ENCODE data around the gene WDR1.

Gene WDR1

DNA sequence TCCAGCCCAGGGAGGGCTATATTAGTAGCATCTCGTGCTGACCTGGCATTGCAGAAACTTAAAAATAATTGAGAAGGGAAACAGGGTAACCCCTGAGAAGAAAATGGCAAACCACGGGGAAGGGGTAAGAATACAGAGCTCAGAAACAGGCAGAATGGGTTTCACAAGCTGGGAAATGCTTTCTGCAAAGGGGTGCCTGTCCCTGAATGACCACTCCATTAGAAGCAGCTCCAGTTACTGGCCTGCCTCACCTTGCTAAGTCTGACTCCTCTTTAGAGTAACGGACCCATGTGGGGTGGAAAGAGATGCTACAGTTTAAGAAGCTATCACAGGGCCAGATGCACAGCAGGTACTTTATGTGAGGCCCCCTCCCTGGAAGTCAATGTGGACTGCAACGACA is 2.5 kb downstream of the WDR1 start:
- DNase-seq (ENCODE audit: low spot score): no peak

DNA sequence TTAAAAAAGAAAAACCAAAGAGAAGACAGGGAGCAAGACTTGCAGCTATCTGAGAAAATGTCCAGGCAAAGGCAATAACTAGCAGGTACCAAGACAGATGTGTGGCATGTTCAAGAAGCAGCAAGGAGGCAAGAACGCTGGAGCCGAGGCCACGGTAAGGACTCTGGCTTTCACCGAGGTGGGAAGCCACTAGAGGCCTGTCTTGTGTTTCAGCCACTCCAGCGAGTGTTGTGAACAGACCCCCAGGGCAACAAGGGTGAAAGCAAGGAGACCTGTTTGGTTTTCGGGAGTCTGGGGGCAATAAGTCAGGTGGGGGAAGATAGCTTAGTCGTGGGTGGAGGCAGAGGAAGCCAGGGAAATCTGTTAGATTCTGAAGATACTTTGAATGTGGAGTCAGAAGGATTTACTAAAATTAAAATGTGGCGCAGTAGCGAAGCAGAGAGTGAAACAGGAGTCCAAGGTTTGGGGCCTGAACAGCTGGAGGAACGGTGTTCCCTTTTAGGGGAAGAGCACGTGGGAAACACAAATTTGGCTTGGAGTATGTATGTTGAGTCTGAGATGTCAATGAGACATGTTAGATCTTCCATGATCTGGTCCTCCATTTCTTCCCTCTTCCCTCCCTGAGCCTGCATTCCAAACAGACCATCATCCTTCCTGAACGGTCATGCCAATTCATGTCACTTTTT is 3.1 kb downstream of the WDR1 start:
- DNase-seq (ENCODE audit: low spot score): no peak

DNA sequence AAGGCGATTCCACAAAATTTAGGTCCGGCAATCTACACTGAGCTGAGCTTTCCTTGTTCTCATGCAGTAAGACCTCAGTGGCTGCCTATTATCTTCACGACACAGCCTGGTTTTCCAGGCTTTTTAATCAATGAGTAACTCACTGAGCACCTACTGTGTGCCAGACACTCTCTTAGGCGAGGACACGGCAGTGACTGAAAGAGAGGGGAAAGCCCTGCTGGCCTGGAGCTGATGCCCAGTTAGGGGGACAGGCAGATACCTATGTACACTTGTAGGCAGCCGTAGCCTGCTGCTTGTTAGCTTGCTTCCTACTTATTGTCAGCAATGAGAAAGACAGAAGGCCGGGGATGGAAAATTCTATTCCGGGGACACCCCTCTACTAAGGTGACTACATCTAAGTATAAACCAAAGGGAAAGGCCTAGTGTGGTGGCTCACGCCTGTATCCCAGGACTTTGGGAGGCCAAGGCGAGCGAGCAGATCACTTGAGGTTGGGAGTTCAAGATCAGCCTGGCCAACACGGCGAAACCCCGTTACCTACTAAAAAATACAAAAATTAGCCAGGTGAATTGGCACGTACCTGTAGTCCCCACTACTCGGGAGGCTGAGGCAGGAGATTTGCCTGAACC is 3.8 kb downstream of the WDR1 start:
- no peak for DNase-seq (ENCODE audit: low spot score)

DNA sequence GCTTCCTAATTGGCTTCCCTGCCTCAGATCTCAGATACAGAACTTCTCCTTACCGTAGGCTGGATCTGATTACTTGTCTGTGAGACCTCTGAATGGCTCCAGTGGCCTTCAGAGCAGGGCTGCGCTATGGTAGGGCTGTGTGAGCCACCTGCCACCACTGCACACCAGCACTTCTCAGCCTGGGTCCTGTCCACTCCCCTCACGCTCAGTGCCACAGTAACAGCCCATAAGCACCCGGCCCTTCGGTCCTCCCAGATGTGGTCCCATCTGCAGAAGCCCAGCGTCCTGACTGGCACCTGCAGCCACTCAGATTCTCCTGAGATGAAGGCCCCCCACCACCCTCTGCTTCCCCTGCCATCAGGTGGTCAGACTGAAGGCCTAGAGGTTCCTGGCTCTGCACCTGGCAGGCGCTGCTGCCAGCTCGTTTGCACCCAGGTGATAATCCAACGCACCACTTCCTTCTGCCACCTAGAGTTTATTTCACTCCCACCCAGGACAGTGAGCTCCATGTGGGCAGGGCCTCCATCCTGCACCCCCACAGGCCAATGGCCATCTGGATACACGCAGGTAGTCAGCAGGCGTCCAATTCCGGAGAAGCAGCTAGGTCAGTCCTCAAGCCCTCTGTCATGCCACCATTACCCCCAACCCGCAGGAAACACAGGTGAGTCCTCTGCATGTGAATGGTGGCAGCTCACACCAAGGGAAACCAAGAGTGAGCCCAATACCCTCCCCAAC is 5.4 kb downstream of the WDR1 start:
- DNase-seq (ENCODE audit: low spot score): no peak

DNA sequence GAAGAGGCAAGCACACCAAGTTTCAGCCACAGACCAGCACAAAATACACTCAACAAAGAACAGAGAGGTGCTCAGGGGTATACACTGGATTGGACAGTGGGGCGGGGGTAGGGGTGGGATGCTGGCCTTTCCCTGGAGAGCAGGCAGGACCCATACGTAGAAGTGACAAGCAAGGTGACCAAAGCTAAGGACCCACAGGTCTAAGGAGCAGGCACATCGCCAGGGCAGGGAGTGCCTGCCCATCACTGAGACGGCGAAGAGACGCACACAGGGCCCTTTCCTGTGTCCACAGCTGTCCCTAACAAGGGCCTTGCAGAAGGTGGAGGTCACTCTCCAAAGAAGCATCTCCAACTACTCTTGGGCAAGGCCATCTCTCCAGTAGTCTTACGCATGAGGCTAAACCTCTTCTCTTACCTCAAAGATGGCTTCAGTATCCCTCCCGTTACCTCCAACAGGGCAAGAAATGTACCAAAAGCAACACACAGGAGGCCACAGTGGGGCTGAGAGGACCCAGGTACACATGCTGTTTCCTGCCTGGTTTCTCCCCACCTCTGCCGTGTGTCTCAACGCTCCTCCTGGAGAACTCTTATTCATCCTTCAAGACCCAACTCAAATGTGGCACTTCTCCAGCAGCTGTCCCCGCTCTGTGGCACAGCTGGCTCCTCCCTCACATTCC is 6.5 kb downstream of the WDR1 start:
- no peak for DNase-seq (ENCODE audit: low spot score)

DNA sequence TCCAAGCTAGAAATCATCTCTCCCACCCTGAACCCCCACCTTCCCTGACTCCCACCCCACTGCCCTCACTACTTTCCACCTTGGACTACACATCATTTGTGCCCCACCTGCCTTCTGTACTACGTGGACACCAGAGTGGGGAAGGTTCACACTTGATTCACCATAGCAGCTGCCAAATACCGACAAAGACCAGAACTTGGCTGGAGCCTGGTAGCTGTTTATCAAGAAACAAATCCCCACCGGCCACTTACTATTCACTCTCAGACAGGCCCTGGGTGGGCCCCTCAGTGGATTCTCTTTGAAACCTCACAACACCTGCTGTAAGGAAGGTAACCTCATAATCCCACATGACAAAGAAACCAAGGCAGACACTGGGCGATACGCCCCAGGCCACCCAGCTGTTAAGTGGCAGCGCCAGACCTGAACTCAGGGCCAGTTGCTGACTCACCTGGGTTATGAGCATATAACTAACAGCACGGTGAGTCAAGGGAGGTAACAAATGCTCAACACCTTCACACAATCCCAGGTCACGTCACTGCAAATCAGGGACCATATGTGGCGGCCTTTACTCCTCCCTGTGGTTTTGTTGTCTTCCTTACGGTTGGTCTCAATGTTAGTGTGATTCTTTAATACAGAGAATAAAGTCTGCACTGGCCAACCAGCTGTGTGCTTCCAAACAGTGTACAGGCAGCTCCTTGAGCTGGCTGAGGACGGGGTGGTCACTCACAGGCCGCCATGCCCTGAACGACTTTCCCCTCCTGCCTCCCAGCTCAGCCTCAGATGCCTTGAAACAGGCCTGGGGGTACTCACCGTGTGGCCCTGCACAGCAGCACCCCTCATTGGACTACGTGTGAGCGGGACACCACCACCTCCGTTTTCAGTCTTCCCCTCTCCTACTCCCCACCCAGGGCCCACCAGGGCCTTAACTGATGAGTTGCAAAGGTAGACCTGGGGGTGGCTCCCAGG is 7.5 kb downstream of the WDR1 start:
- DNase-seq (ENCODE audit: low spot score): no peak

DNA sequence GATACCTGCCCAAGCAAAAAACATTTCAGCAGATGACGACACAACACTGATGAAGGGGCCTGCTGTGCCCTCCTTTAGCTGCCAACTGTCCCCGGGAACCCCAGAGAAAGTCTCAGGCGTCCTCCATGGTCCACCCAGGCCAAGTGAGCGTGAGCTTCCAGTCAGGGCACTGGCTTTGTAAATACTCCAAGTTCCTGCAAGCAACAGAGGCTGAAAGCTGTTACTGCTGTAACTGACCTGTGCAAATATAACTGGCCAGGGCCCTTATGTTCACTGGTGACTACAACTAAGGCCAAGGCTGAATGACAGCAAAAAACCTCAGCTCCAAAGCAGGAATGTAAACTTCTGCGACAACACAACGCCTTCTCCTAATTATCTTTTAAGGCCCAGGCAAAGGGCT is 8.2 kb downstream of the WDR1 start:
- DNase-seq (ENCODE audit: low spot score): no peak

DNA sequence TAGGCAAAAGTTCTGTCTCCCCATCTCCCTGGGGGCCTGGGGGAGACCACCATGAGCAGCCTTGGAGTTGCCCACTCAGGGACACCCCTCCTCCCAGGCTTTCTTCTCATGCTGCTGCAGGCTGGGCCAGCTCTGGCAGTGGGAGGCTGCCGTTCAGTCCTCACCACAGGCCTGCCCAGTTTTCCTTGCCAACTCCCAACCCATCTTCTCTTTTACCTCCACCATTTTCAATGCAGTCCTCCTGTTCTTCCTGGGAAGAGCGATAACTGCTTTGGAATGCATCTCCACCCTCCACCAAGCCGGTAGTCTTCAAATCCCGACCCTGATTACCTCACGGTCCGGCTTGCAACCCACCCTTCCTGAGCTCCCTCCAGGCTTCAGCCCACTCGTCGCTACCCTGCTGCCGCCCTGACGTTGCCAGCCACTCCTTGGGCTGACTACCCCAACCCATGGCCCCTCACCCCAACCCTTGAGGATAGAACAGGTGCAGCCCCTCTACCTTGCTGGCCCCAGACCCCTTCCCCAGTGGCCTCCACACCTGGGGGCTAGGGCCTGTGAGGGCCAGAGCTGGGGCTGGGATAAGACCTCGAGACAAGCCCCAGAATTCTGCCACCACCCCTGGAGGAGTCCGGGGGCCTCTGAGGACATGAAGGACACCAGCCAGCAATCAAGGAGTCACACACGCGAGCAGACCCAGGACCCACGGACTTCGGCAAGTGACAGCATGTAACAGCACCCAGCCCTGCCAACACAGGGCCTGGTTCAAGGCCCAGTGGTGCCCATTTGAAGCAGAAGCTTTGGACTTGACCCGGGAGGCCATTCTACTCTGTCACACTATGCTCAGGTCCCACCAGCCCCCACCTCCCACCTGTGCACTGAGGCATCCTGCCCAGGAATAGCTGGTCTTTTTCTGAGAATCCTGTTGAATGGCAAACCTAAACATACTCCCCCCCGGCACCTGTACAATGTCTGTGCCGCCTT is 9.2 kb downstream of the WDR1 start:
- no peak for DNase-seq (ENCODE audit: low spot score)

DNA sequence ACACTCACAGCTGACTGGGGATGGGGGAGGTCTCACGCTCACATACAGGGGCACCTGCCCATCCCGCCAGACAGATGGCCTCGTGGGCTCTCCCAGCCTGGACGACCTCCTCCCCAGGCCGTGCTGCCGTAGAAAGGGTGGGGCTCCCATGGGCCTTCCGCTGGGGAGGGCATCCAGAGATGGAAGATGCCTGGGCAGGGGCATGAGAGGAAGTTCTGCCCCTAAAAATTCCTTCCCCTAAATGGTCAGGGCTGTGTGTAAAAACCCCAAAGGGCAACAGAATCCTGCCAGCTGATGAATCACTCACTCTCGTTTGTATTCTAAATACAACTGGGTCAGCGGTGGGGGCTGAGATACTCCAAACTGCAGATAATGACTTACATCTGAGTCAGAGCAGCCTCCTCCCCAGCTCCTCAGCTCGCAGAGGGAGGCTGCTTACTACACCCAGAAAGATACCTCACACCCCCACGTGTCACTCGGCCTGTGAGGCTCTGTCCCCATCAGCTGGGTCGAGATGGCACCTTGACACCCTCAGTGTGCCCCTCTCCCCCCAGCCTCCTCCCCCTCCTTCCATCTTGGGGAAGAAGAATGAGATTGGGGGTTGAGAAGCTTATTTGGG is 10.1 kb downstream of the WDR1 start:
- peak; percentile 95 for DNase-seq (ENCODE audit: low spot score)

DNA sequence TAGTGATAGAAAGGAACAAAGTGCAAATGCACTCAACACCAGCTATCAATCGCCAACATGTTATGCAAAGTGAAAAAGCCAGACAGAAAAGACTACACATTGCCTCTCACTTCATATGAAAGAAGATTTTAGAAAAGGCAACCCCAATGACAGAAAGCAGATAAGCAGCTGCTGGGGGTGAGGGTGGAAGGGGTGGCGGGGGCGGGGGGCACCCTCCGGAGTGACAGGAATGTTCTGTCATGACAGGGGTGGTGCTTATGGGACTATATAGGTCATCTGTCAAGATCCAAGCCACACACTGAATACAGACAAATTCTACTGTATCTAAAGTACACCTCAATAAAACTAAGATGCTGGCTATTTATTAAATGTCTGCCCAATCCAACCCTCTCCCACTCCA is 10.7 kb downstream of the WDR1 start:
- DNase-seq (ENCODE audit: low spot score): no peak

DNA sequence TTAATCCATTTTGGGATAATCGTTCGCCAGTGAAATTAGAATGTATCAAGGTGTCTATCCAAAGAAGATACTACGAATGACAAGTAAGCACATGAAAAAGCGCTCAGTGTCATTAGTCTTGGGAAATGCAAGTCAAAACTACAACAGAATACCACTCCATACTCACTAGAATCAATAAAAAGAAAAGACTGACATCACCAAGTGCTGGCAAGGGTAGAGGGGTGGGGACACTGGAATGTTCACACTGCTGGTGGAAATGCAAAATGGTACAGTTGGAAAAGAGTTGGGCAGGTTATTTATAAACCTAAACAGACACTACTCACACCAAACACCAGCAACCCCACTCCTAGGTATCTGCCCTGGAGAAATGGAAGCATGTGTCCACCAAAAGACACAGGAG is 11.2 kb downstream of the WDR1 start:
- no peak for DNase-seq (ENCODE audit: low spot score)

DNA sequence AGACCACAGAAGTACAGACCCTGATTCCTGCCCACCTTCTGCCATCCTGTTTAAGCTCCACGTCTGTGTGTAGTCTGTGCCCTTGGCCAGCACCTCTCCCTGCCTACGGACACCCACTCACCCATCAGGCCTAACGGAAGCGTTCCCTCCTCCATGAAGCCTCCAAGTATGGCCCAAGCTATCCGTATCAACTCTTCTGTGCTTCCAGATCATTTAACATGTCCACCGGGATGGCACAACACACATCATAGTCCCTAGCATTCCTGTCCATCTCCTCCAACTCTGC is 11.7 kb downstream of the WDR1 start:
- DNase-seq (ENCODE audit: low spot score): no peak

DNA sequence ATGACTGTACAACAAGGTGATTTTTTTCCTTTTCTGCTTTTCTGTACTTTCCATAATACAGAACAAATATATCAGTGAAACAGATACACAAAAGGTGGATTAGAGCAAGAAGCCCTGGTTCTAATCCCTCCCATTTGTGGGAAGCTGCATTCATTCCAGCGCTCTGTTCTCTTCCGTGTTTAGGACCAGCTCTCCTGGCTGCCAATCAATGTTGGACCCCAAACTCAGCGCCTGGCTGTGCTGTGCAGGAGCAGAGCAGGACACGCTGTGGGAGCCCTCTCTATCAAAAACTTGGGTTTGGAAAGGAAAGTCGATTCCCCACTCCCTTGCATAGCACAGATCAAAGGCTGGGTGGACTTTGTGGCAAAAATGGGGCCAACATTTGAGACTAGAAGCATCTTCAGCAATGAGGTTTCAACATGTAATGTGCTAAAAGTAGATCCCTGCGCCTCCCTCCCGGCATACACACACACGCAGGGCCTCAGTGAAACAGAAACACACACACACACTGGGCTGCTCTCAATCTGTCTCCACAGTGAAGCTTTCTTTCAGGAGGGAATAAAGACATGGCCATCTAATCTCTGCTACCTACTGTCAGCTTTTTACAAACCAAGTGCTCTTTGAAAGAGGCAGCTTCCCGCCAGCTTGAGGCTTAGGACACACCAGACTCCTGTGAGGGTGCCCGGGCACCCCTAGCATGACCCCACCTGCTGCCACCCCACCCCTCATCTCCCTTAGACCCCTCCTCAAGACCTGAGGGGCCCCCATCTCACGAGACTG is 12.2 kb downstream of the WDR1 start:
- DNase-seq (ENCODE audit: low spot score): no peak

DNA sequence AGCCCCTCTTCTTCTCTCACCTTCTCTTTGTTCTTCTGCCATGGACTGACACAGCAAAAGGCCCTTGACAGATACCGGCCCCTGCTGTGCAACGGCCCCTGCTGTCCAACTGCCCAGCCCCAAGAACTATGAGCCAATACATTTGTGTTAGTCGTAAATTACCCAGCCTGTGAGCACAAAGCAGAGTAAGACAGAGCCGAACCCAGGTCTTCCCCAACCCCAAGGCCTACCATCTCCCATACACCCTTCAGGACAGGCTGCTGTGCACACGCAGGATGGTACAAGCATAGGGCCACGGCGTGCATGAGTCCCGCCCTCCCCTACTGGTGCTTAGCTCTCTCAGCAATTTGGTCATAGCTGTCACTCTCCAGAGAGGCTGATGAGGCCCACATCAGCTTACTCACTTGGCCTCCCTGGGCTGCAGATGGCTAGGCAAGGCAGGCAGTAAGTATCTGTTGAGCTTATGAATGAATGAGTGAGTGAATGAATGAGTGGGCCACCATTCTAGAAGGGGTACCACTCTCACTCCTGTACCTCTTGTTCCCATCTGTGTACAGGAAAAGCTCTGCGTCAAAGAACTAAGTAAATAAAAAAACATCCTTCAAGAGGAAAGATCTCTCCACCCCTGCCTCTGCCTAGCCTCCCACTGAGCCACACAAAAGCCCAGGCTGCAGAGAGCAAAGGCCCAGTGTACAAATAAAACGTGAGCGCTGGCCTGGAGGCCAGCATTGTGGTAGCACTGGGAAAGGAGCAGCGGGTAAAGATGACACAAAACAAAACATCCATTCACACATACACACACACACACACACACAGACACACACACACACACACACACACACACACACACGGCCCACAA is 13.9 kb downstream of the WDR1 start:
- DNase-seq (ENCODE audit: low spot score): no peak

DNA sequence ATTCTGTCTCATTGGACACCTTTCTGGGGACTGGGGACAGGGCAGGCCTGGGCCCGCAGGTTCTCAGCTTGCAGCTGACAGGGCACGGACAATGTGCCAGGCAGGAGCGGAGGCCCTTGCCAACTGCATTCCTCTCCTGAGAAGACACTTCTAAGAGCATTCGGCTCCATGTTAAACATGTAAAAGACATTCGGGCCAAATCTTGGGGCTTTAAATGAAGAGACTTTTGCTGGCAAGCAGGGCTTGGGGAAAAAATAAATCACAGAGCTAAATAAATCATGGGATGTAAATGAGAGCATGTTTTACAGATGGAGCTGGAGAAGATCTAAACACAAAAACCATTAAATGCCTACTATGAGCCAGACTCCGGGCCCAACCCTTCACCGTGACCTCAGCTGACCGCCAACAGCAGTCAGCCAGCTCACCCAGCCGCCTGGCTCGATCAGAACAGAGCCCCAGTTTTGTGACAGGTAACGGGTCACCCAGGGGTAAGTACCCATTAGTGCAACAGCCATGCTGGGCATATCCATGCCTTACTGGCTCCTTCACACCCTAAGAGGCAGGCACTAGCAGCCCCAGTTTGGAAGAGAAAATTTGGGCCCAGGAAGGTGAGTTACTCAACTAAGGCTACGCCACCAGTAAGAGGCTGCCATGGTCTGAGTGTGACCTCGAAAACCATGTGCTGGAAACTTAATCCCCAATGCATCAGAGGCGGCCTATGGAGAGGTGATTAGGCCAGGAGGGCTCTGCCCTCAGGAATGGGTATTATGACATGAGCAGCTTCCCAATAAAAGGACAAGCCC is 14.7 kb downstream of the WDR1 start:
- DNase-seq (ENCODE audit: low spot score): no peak

DNA sequence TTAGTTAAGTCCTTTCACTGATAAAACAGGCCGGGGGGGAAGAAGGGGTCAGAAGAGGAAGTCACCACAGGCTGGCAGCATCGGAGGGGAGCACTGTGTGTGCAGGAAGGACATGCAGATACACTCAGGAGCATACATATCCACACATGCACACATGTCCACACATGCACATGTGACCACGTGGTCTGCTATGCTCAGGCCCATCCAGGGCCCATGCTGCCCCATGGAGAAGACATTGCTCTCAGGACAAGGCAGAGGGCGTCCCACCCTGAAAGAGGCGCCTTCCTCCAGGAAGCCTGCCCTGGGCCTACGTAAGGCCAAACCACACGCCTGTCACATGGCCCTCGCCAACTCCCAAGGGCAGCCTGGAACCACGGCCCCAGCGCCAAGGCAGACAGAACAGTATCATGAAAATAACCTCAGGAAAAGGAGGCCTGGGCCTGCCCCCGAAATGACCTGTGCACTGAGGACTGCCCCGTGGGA is 15.8 kb downstream of the WDR1 start:
- no peak for DNase-seq (ENCODE audit: low spot score)

DNA sequence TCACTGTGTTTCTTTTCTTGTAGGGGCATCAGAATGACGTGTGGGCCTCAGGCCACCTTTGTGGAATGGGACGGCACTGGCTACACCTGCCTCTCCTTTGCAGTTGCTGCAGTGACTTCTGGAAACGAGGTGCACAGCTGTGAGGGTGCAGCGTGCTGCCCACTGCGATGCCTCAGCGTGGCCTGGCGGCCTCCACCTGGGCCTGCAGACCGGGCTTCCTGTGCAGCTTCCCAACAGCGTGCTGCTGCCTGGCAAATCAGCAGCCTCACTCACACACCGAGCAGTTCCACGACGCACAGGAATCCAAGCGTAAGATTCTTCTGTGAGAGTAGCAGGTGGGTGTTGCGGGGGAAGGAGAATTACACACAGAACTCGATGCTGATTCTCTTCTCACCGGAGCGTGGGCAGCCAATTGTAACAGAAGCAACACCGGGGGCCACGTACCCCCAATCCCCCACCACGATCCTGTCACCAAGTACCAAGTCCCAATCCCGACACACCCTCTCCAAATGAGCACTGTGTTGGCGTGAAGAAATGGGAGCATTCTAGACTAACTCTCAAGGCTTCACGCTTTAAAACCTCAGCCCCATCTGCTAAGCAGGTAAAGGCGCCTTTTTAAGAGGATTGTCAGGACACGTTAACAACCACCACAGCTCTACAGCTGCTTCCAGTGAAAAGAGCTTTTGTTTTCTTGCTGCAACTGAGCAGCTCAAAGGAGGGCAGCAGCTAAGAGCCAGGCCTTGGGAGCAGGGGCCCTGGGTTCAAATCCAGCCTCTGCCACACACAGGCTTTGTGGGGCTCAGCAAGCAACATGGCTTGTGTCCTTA is 16.9 kb downstream of the WDR1 start:
- DNase-seq (ENCODE audit: low spot score): no peak

Data from kidney capillary endothelial cell (primary cell).